CD4-positive, alpha-beta T cell (primary cell): ENCODE data around the gene BTBD2. TPM values are rescaled to one million over a fixed set of nuclear protein-coding genes. Genes with fewer than 3 reads are reported as not detected.
A peak's percentile ranks its signal among the peaks of the same experiment; 100 is the strongest.

Source experiments
- ATAC-seq: fragments of 200-7000 bp; cut with Tn5 transposase; one replicate; pipeline ENCODE4 v1.10.0; 2022; ENCODE audit warnings: mild to moderate bottlenecking; ENCODE audit not compliant: poor library complexity
- CTCF ChIA-PET: fragments of 350-600 bp; sonication (Branson Sonifier 250); formaldehyde crosslinking; loops from one replicate; lab custom pipeline; 2021; ENCODE audit warnings: antibody characterized with exemption, inconsistent platforms; lab: Charles Lee
- POLR2A ChIA-PET: fragments of 350-600 bp; sonication (Branson Sonifier 250); formaldehyde crosslinking; loops from one replicate; lab custom pipeline; 2021; ENCODE audit warnings: antibody characterized with exemption, inconsistent platforms; lab: Charles Lee
- DNase-seq, 14 experiments: peaks; one replicate each; pipeline ENCODE4 v3.0.0-alpha.2; 2013 to 2020; ENCODE audit warnings: mixed read lengths in 2 of 14
- H3K27ac ChIP-seq, 2 donors: one replicate each; pipeline versions ENCODE4 v1.5.1 to v1.7.0; 2013; ENCODE audit warnings: low read length in 2 of 2, low read depth in 1 of 2, mild to moderate bottlenecking in 1 of 2
- H3K27me3 ChIP-seq, 2 experiments: 1 replicate in 1 of 2; 2 replicates in 1 of 2; pipeline versions ENCODE4 v1.6.1 to v1.7.0; 2013; ENCODE audit warnings: low read length in 2 of 2, control low read depth in 1 of 2, mild to moderate bottlenecking in 1 of 2, moderate library complexity in 1 of 2; ENCODE audit not compliant: insufficient read depth in 2 of 2, control insufficient read depth in 1 of 2
- H3K36me3 ChIP-seq: one replicate; pipeline ENCODE4 v1.6.1; 2013; ENCODE audit warnings: low read length, control low read depth; ENCODE audit not compliant: insufficient read depth
- H3K4me1 ChIP-seq: one replicate; pipeline ENCODE4 v1.6.1; 2013; ENCODE audit warnings: low read length, control low read depth; ENCODE audit not compliant: insufficient read depth
- H3K4me3 ChIP-seq: one replicate; pipeline ENCODE4 v1.5.1; 2013; ENCODE audit warnings: mild to moderate bottlenecking, low read length, moderate library complexity
- H3K9me3 ChIP-seq, 2 experiments: 1 replicate in 1 of 2; 2 replicates in 1 of 2; pipeline versions ENCODE4 v1.6.1 to v1.7.0; 2013; ENCODE audit warnings: low read length in 2 of 2, mild to moderate bottlenecking in 2 of 2, control low read depth in 1 of 2, moderate library complexity in 1 of 2; ENCODE audit not compliant: control insufficient read depth in 1 of 2, insufficient read depth in 1 of 2
- H3K27ac Mint-ChIP-seq: one replicate; pipeline ENCODE4 v1.8.0; 2020; ENCODE audit warnings: mixed read lengths
- H3K27me3 Mint-ChIP-seq: one replicate; pipeline ENCODE4 v1.8.0; 2021; ENCODE audit warnings: mixed read lengths
- H3K36me3 Mint-ChIP-seq: one replicate; pipeline ENCODE4 v1.8.0; 2021; ENCODE audit warnings: low read depth, mixed read lengths
- H3K4me1 Mint-ChIP-seq: one replicate; pipeline ENCODE4 v1.8.0; 2021; ENCODE audit warnings: low read depth, mixed read lengths
- H3K4me3 Mint-ChIP-seq: one replicate; pipeline ENCODE4 v1.8.0; 2020; ENCODE audit warnings: mild to moderate bottlenecking, mixed read lengths
- H3K9me3 Mint-ChIP-seq: one replicate; pipeline ENCODE4 v1.8.0; 2020; ENCODE audit warnings: mixed read lengths
- CTCF ChIP-seq: fragments of 200-600 bp; IDR thresholded peaks from one replicate; pipeline ENCODE4 v1.8.0; 2022; ENCODE audit warnings: antibody characterized with exemption, mild to moderate bottlenecking
- intact Hi-C, 2 experiments: fragments of 100-400 bp; cut with DNase I in 1 of 2; cut with micrococcal nuclease in 1 of 2; formaldehyde crosslinking; loops; one replicate each; pipeline versions ENCODE4 v1.15.1 to v1.9.0; 2023 to 2025; cut with DNase I, micrococcal nuclease
- total RNA-seq, 174 experiments: library from RNA in 2 of 174; stranded (reverse) in 2 of 174; gene quantifications; one replicate each; pipeline ENCODE4 v1.2.3 and lab custom pipeline; 2021 to 2026

BTBD2 gene
- total RNA-seq, 2 experiments from 2014 or later: 44.4 to 44.9 TPM

DNA sequence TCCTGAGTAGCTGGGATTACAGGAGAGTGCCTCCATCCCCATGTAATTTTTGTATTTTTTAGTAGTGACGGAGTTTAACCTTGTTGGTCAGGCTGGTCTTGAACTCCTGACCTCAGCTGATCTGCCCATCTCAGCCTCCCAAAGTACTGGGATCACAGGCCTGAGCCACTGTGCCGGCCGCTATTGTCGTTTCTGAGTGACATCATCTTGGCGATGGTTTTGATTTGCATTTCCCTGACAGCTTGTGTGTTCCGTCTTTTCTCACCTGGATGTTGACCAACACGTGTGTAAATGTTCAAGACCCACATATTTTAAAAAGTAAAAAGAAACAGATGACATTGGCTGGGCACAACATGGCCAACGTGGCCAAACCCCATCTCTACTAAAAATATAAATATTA lies 48.3 kb upstream of the BTBD2 start:
- Histone ChIP-seq H3K27ac (no peak overlapping the region), H3K4me1 (peaks cover 48% of the 10 kb centered on the region), H3K4me3 (no peak overlapping the region), H3K36me3 (no peaks in the 10 kb centered on the region), H3K27me3 (no peaks in the 10 kb centered on the region), H3K9me3 (no peaks in the 10 kb centered on the region)
- H3K27ac Mint-ChIP-seq: no peak overlapping the region
- ChIA-PET POLR2A (interaction anchor here (0.7 to 1.1 kb wide), 3 partner anchors 11 to 122 kb away, joined by 3 to 4 read pairs (median 3); no protein-coding TSS in a partner anchor), CTCF (interaction anchor here (0.9 kb wide), 1 partner anchor 44 kb away, joined by 3 read pairs; no protein-coding TSS in a partner anchor)
- peak overlapping the region; percentile 25 for H3K4me3 Mint-ChIP-seq
- intact Hi-C loops: no loop called here
- DNase-seq: no peak
- peaks cover 4% of the 10 kb centered on the region for H3K36me3 Mint-ChIP-seq
- no peaks in the 10 kb centered on the region for H3K9me3 Mint-ChIP-seq
- no peak for TF ChIP-seq CTCF
- H3K4me1 Mint-ChIP-seq: peaks cover 27% of the 10 kb centered on the region
- no peaks in the 10 kb centered on the region for H3K27me3 Mint-ChIP-seq
- no peak for ATAC-seq

GRCh38 chr19:2062770-2063169 lies 47.3 kb upstream of the BTBD2 start:
- ChIA-PET CTCF (interaction anchor here (0.7 to 0.8 kb wide), 2 partner anchors 25 to 43 kb away, joined by 3 read pairs; no protein-coding TSS in a partner anchor), POLR2A (interaction anchor here (1.1 to 2.9 kb wide), 2 partner anchors 11 to 22 kb away, joined by 4 to 21 read pairs; no protein-coding TSS in a partner anchor)
- no peak for DNase-seq
- peaks cover 4% of the 10 kb centered on the region for H3K36me3 Mint-ChIP-seq
- Histone ChIP-seq H3K27me3 (no peaks in the 10 kb centered on the region), H3K27ac (no peak overlapping the region), H3K9me3 (no peaks in the 10 kb centered on the region), H3K36me3 (no peaks in the 10 kb centered on the region), H3K4me3 (no peak overlapping the region), H3K4me1 (peaks cover 59% of the 10 kb centered on the region)
- H3K4me1 Mint-ChIP-seq: peaks cover 33% of the 10 kb centered on the region
- no peaks in the 10 kb centered on the region for H3K27me3 Mint-ChIP-seq
- ATAC-seq: no peak
- peak overlapping the region; percentile 98 for H3K27ac Mint-ChIP-seq
- no peaks in the 10 kb centered on the region for H3K9me3 Mint-ChIP-seq
- H3K4me3 Mint-ChIP-seq: peak overlapping the region; percentile 92
- intact Hi-C loops: no loop called here
- TF ChIP-seq CTCF: no peak

DNA sequence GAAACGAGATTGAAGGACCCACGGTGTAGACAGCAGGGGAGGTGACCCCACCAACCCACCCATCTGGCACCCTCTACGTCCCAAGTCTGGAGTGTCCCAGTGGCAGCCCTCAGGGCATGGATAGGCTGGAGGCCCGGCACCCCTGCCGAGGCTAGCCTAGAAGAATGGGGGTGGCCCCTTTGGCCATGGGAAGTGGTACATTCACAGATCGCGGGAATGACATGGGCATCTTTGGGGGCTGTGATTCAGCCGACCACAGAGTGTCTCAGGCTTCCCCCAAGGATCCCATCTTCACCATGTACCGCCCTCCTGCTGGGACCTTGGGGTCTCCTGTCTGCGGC lies 46.8 kb upstream of the BTBD2 start:
- no peaks in the 10 kb centered on the region for H3K27me3 ChIP-seq
- H3K4me1 ChIP-seq: peaks cover 63% of the 10 kb centered on the region
- H3K27ac ChIP-seq: peak overlapping the region in 1 of 2 donors; percentile 97
- no peak for ATAC-seq
- Mint-ChIP-seq H3K4me3 (peak overlapping the region; percentile 92), H3K27me3 (no peaks in the 10 kb centered on the region), H3K9me3 (no peaks in the 10 kb centered on the region), H3K4me1 (peaks cover 34% of the 10 kb centered on the region), H3K27ac (peak overlapping the region; percentile 98), H3K36me3 (peaks cover 4% of the 10 kb centered on the region)
- DNase-seq: no peak
- CTCF ChIA-PET: interaction anchor here (0.8 kb wide), 1 partner anchor 43 kb away, joined by 3 read pairs; no protein-coding TSS in a partner anchor
- intact Hi-C loops: no loop called here
- H3K4me3 ChIP-seq: peak overlapping the region; percentile 84
- H3K36me3 ChIP-seq: no peaks in the 10 kb centered on the region
- POLR2A ChIA-PET: interaction anchor here (1.1 to 2.9 kb wide), 7 partner anchors 7 to 30 kb away, joined by 3 to 21 read pairs (median 7); no protein-coding TSS in a partner anchor
- no peak for TF ChIP-seq CTCF
- no peaks in the 10 kb centered on the region for H3K9me3 ChIP-seq
